GM21786 (cell line): ENCODE measurements around the gene EDAR.

Experiments used
- ATAC-seq: cut with Tn5 transposase; IDR thresholded peaks from one replicate; pipeline ENCODE4 v1.9.1; 2021; ENCODE audit not compliant: unreplicated experiment

Gene EDAR

DNA sequence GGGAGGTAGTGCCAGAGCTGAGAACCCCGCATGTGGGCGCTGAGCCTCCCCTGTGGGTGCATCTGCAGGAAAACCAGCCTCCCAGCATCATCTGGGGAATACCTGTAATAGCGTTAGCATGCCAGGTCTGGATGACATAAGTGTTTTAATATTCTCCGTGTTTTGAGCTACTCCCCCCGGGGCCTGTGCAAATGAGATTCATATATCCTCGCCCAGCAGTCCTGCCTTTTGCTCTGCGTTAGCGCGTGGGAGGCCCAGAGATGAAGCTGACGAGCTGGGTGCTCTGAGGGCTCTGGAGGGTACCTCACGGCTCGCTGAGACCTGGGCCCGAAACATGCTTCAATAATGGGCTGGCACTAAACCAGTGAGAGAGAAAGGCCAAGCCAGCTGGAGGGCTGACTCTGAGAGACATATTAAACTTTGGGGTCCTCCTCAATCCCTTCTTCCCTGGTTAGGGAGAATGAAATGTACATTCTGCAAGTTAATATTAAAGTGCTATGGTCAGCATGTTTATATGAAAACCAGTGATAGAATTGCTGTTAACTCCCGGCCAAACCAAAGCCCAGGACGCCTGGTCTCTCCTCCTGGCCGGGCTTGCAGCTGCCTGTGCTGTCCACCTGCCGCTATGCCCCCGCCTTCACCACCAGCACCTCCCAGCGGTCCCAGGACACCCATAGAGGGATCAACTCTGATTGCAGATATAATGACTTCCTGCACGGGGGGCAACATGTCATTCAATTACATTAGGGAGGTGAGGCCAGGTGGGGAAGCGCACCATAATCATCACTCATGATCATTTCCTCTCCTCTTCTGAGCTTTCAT, 77.0 kb downstream of the EDAR start:
- no peak for ATAC-seq

GRCh38 chr2:108911401-108911800, 77.6 kb downstream of the EDAR start:
- ATAC-seq = no peak

DNA sequence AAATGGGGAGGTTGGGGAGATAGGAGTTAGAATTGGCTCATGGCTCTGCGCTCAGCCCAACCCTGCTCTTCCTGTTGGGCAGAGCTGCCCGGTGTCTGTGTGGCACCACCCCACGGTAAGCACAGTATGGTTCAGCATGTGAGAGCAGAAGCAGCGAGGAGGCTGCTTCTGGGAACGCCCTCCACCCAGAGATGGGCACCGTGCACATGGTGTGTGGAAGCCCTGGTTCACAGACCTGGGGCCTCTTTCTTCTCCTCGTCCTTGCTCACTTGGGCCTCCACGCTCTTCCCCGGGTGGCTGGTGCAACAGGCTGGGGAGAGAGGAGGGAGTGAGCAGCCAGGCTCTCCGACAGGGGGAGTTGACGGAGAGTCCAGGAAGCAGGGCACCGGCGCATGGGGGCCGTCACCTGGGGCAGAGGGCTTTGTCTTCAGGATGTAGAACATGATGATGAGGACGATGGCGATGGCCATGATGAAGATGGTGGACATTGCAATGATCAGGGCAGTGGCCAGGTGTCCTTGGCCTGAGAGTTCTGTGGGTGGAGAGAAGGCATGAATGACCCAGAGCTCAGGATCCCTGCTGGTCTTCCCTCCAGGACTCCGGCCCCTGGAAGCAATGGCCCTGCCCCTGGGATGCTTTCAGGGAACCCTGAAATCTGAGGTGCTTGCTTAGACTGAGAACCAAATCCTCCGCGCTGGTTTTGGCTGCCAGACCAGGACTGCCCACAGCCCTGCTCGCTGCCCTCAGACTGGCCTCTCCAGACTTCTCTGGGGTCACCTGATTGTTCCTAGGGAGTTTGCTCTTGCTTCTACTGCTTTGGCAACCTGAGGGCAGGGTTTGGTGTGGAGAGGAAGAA, 78.3 kb downstream of the EDAR start:
- ATAC-seq = no peak

- ATAC-seq = no peak
These were observed 79.0 kb downstream of the EDAR start for GRCh38 chr2:108910011-108910431.

DNA sequence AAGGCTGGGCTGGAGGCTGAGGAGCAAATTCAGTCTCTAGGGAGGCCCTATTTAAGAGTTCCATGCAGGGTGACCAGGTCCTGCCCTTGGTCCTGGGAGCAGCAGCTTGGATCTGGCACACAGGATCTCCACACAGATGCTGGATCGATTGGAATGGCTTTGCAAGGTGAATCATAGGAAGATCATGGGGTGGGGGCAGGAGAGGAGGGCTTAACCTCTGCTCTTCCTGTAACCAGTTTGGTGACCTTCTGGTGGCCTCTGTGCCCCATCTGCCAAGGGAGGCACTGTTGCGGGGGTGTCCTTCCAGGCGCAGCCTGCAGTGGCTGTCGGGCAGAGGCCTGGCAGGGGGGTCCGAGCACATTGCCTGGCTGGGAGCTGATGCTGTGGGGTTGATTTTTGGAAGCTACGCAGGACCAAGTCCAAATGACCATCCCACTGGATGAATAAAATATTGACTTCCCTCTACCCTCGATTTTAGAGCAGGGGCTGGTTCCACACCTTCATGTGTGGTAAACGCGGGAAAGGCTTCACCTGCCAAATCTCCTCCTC, 79.7 kb downstream of the EDAR start:
- no peak for ATAC-seq

- no peak for ATAC-seq
These were observed 80.3 kb downstream of the EDAR start for GRCh38 chr2:108908713-108909070.

- ATAC-seq = no peak
These were observed 81.0 kb downstream of the EDAR start for GRCh38 chr2:108907822-108908712.

GRCh38 chr2:108906403-108907077, 82.5 kb downstream of the EDAR start:
- no peak for ATAC-seq

DNA sequence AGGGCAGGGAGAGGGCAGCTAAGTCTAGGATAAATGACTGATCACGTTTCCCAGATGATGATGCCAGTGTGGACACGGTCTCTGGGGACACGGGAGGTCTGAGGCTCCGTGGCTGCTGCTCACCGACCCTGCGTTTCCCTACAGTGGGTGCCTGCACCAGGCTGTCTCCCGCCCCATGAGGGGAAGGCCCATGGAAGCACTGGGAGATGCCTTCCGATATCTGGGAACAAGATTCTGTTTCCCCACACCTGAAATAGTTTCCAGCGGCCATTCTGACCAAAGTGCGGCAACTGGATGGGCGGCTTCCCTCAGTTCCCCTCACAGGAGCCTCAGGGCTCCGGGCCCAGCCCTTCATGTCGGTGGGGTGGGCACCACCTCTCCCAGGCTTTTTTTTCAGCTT, 83.1 kb downstream of the EDAR start:
- ATAC-seq = no peak

GRCh38 chr2:108905176-108905575, 83.8 kb downstream of the EDAR start:
- ATAC-seq = no peak

GRCh38 chr2:108904680-108905079, 84.3 kb downstream of the EDAR start:
- no peak for ATAC-seq

DNA sequence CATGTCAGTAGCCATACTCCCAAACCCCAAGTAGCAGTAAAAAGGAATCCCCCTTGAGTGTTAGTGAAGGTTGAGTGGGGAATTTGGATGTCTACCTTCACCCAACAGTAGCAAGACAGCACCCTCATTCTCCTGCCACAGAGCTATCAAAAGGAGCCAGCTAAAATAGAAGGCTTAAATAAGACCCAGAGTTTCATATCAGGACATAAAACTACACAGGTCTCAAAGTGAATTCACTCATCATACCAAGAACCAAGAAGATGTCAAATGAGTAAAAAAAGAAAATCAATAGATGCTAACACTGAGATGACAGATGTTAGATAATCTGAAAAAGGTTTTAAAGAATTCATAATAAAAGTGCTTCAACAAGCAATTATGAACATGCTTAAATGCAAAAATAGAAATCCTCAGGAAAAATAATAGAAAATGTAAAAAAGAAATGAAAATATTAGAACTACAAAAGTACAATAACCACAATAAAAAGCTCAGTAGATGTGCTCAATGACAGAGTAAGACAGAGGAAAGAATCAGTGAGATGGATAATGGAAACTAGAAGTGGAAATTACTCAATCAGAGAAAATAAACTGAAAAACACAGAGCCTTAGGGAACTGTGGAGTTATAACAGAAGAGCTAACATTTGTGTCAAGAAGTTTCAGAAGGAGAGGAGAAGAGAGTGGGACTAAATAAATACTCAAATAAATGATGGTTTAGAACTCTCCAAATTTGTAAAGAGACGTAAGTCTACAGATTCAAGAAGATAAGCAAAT, 90.5 kb downstream of the EDAR start:
- no peak for ATAC-seq

DNA sequence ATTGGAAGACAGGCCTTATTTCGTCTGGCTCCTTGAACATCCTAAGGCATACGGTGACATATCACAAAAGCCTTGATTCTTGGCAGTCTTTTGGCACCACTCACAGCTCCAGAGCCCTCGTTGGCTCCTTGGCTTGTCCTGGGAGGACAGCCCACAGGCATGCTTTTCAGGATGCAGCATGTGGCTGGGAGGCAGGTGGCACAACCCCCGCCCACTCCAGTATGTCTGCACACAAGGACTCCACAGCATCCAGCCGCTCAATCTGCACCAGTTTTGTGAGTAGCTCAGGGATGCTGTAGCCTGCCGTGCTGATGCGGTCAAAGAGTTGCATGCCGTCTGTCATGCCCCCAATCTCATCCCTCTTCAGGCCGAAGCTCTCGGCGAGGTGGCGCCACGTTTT, 92.3 kb downstream of the EDAR start:
- ATAC-seq = no peak

DNA sequence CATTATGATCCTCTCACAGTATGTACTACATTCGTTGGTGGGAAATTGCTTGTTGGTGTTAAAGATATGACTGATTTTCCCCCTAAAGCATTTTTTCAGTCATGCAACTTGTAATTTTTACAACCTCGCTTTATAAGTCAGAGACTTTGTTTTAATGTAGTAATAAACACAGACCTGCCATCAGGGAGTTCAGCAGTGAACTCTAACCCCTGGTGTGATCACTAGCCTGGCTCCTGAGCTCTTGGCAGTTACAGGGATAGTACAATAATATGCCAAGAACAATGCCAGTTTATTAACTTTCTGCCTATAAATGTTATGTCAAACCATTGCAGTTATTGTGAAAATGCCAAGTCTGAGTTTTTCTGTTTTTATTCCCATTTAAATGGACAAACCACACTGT, 93.8 kb downstream of the EDAR start:
- no peak for ATAC-seq

DNA sequence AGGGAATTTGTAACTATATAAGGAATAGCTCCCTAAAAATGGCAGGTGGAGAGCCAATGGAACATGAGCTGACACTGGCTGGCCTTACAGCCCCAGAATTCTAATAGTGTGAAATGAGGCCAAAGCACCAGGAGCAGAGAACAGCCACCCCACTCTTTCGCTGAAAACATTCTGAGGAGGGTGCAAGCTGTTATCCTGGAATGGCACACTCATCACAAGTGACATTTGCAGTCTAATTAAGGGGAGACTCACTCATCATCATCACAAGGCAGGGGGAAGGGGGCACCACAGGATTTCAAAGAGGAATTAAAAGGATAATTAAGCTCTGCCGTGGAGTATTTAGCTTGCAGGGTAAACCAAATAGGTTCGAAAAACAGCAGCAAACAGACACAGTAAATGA, 94.3 kb downstream of the EDAR start:
- no peak for ATAC-seq

DNA sequence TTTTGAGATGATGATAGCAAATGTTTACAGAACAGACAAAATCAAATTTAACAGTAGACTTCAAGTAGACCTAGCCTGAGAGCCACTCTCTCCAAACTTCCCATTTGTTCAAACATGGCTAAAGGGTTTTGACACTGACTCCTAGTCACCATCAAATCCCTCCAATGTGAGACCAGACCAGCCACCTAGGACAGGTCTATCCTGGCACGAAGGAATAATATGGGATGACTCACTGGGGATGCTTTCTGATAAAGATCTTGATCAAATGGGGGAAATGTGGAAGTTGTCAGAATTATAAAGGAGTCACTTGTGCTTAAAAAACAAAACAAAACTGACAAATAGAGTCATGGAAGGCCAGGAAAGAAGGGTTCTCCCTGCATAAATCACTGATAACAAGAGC, 95.7 kb downstream of the EDAR start:
- ATAC-seq = no peak

GRCh38 chr2:108889907-108890306, 99.1 kb downstream of the EDAR start:
- no peak for ATAC-seq

DNA sequence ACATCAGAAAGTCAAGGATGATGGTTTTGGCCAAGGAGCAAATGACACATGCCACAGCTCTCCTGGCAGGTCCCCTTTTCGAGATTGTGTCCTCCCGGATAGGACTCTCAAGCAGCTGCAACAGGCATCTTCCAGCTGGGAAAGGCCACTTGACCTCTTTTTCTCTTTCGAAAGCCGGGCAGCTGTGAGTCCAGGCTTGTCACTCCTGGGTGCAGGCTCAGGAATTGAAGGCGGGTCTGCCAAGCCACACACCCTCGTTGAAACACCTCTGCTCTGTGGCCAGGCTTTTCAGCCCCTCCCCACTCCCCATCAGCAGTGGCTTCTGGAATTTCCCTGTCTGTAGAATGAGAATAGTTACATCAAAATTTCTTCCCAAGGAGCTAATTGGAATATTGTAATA, 104.4 kb downstream of the EDAR start:
- no peak for ATAC-seq

DNA sequence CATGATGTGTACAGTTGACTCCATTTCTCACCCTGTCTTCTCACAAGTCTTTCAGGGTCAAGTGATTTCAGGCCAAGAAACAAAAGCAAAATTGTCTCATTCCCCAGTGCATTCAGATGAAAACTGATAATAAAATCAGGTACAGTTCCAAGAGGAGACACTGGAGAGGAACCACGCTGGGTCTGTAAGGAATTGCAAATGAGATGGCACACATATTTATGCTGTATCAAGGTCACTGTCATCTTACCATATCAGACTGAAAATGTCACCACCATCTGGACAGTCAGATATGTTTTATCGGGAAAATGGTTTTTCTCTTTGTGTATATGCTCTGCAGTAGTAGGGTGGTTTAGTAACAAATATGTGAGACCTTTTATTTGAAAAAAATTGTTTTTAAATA, 110.7 kb downstream of the EDAR start:
- ATAC-seq = no peak

DNA sequence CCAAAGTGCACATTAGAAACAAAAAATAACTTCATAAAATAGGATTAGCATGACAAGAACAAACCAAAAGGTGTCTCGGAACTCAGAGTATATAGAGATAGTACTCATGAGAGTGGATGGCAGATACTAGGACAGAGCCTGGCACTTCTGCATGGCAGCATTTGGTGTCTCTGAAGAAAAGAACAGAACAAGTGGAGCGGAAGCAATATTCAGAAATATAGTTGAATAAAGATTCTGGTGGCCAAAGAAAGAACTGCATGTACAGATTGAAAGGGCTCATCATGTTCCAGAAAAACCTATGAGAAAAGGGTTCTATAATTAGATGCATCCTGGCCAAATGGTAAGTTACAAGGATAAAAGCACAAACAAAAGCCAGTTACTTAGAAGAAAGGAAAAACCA, 111.5 kb downstream of the EDAR start:
- ATAC-seq = no peak
